GM19324 (cell line): ENCODE measurements around the gene TNFRSF8.
A peak's percentile ranks its signal among the peaks of the same experiment; 100 is the strongest.
"Not testable (repeated sequence)": the region's sequence is repeated elsewhere in the genome, so short reads cannot be mapped to it uniquely, and the experiment has no call there.

ENCODE experiments used
- ATAC-seq: cut with Tn5 transposase; IDR thresholded peaks from one replicate; pipeline ENCODE4 v1.9.1; 2021; ENCODE audit warnings: mild to moderate bottlenecking, moderate library complexity; ENCODE audit not compliant: unreplicated experiment, low FRiP score

The TNFRSF8 gene

DNA sequence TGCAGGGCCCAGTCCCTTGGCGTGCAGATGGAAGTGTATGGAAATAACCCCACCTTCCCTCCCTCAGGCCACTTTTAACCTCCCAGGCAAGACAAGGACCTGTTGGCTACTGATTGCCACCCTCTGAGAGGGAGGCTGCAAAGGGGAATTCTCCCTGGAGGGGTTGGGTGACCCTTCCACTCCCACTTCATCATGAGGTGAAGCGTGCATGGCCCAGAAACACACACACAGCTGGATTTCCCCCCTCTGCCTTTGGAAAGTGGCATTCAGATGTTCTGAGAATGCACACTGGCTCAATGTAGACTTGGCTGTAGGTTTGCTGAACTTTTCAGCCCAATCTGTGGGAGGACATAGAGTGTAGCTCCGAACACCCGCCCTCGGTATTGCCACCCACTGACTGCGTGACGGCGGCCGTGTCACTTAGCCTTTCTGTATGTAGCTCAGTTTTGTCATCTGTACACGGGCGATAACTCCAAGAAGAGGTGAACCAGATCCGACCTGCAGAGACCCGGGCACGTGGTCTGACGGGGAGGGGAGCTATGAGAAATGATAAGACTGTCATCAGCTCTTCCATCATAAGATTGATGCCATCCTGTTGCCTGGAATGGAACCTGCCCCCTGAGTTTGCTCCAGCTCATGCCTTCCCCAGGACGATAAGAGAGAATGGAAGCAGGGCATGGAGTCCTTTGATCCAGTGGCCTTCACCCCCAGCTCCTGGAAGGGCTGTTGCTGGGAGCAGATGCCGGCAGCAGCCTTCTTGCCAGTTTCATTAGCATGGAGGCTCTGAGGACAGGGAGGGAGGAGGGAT lies 24.5 kb upstream of the TNFRSF8 start:
- ATAC-seq: no peak

GRCh38 chr1:12039164-12039525 lies 24.0 kb upstream of the TNFRSF8 start:
- no peak for ATAC-seq

GRCh38 chr1:12039824-12040456 lies 23.2 kb upstream of the TNFRSF8 start:
- not testable (repeated sequence) for ATAC-seq

GRCh38 chr1:12040457-12041051 lies 22.5 kb upstream of the TNFRSF8 start:
- ATAC-seq: peak; percentile 64

GRCh38 chr1:12044187-12044877 lies 18.8 kb upstream of the TNFRSF8 start:
- not testable (repeated sequence) for ATAC-seq

GRCh38 chr1:12046749-12047119 lies 16.4 kb upstream of the TNFRSF8 start:
- no peak for ATAC-seq

- peak; percentile 56 for ATAC-seq
These were observed 15.8 kb upstream of the TNFRSF8 start for GRCh38 chr1:12047120-12047876.

GRCh38 chr1:12048372-12048771 lies 14.7 kb upstream of the TNFRSF8 start:
- no peak for ATAC-seq

DNA sequence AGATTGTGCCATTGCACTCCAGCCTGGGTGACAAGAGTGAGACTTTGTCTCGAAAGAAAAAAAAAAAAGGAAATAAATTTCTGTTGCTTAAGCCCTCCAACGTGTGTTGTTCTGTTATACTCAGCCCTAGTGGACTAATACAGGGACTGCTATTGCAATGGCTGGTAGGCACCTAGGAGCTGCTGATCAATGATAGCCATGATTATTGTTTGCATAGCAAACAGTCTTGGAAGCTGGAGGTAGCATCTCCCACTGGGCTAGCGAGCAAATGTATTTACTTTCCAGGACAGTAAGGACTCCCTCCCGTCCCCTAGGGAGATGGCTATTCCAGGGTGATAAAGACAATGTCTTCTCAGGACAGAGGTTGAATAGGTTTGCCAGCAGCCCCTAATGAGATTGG lies 13.5 kb upstream of the TNFRSF8 start:
- ATAC-seq: no peak

DNA sequence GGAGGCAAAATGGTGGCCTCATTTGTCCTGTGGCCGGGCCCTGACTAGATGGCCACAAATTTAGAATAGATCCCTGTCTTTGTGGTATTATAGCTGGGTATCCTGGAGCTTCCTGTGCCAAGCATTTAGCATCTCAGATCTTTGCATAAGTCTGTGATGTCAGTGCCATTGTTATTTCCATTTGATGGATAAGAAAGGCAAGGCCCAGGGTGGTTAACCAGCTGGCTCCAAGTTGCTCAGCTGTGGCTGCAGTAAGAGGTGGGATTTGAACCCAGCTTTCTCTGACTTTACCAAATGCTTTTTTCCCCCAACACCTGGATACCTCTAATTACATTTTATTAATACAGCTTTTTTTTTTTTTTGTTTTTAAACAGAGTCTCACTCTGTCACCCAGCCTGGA lies 11.7 kb upstream of the TNFRSF8 start:
- ATAC-seq: no peak

DNA sequence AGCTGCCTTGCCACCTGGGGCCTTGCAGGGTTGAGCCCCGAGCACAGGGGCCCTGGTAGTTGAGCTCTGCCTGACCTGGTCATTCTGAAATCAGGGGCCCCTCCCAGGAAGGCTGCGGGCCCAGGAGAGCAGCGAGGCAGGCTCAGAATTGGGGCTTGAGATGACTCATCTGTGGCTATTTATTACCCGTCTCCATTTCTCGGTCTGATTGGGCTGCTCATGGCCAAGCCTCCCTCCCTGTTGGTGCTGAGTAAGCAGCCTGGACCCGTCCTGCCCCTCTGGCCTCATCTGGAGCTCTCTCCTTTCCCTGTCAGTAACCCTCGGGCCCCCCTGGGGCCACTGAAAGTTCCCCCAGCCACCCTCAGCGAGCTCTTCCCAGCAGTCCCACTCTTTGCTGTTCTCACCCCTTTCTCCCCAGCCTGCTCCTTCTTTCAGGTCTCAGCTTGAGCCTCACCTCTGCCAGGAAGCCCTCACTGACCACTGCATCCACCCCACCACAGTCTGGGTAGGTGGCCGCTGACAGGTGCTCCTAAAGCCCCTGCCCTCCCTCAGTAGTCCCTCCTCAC lies 11.0 kb upstream of the TNFRSF8 start:
- ATAC-seq: peak; percentile 61

DNA sequence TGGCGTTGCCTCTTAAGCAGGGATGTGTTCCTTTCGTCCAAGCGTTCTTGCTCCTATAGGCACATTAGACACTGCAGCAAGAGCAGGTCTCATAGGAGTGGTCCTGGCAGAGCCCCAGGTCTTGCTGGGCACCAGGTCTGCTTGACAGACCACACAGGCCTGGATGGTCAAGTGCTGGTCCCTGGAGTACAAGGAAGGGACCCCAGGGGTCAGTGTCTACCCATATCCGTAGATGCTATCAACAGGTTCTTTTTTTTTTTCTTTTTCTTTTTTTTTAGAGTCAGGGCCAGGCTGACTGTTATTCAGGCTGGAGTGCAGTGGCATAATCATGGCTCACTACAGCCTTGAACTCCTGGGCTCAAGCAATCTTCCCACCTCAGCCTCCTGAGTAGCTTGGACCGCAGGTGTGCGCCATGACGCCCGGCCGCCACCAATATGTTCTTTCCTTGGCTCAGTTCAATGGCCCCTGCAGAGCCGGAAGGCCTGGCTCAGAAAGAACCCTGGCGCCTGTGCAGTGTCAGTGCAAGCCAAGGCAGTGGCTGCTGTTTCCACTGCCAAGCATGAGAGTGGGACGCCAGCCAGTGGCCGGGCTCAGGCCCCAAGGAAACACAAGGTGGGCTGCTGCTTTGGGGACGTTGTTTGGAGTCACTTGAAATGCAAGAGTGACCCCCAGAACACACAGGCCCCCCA lies 10.0 kb upstream of the TNFRSF8 start:
- ATAC-seq: no peak

GRCh38 chr1:12053752-12054548 lies 9.2 kb upstream of the TNFRSF8 start:
- no peak for ATAC-seq

GRCh38 chr1:12055259-12055658 lies 7.8 kb upstream of the TNFRSF8 start:
- no peak for ATAC-seq

DNA sequence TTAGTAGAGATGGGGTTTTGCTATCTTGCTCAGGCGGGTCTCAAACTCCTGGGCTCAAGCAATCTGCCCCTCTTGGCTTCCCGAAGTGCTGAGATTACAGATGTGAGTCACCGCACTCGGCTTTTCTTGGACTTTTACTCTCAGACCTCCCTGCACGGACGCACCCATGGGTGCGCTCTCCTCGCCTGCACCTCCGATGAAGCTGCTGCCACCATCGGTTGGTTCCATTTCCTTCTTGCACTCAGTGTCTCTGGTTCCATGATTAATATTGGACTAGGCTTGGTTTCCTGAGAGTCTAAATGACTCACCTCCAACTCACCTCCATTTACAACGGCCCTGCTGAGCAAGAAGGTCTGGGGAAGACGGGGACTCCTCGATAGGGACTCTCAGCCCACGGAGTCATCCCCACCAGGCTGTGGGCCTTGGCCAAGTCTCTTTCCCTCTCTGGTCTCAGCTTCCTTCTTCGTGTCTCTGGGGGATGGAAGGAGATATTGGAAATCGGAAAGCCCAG lies 6.7 kb upstream of the TNFRSF8 start:
- ATAC-seq: no peak

DNA sequence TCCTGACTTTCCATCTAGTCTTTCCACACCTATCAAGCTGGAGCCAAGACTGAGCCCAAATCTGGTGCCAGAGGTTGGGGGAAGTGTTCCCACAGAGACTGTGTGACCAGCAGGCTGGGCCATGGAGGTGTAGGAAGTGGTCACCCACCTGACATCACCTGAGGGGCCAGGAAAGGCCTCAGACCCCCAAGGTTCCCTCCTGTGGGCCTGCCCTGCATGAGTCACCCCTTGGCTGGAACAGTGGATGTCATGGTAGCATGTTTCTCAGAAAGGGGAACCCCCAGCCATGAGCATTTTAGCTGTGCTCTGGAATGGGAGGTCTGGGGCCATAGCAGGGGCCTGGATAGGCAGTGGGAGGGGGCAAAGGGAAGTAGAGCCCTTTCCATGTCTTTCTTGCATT lies 5.7 kb upstream of the TNFRSF8 start:
- ATAC-seq: no peak

- no peak for ATAC-seq
These were observed 5.0 kb upstream of the TNFRSF8 start for GRCh38 chr1:12057940-12058687.

- ATAC-seq: no peak
These were observed 3.9 kb upstream of the TNFRSF8 start for GRCh38 chr1:12059226-12059625.
